GM12892 (cell line): ENCODE measurements around the gene COPZ1. TPM values are rescaled to one million over a fixed set of nuclear protein-coding genes. Genes with fewer than 3 reads are reported as not detected.
A peak's percentile ranks its signal among the peaks of the same experiment; 100 is the strongest.
"Not testable (repeated sequence)": the region's sequence is repeated elsewhere in the genome, so short reads cannot be mapped to it uniquely, and the experiment has no call there.

ENCODE experiments used
- DNase-seq: peaks from one replicate; pipeline ENCODE4 v3.0.0; 2011; ENCODE audit not compliant: insufficient read length
- FAIRE-seq: peaks from 2 replicates; lab custom pipeline; 2011; peaks lifted over from hg19 to GRCh38; lab: Jason Lieb, UNC
- POLR2A ChIP-seq: IDR thresholded peaks from 2 replicates; pipeline ENCODE4 v1.6.1; 2011; ENCODE audit warnings: low read depth, low read length, control low read depth
- POLR2AphosphoS5 ChIP-seq: IDR thresholded peaks from 2 replicates; pipeline ENCODE4 v1.6.1; 2011; ENCODE audit warnings: low read depth, low read length, control low read depth
- TAF1 ChIP-seq: IDR thresholded peaks from 2 replicates; pipeline ENCODE4 v1.6.1; 2011; ENCODE audit warnings: low read depth, mild to moderate bottlenecking, control low read depth, low read length, borderline replicate concordance
- polyA plus RNA-seq: library from polyadenylated mRNA; unstranded; fragments of >200 nt; gene quantifications from one replicate; pipeline ENCODE4 v1.2.1, GENCODE V29; 2012; ENCODE audit warnings: missing spikeins, inconsistent platforms; ENCODE audit not compliant: missing spikeins

COPZ1 gene
- 175 TPM for polyA plus RNA-seq

DNA sequence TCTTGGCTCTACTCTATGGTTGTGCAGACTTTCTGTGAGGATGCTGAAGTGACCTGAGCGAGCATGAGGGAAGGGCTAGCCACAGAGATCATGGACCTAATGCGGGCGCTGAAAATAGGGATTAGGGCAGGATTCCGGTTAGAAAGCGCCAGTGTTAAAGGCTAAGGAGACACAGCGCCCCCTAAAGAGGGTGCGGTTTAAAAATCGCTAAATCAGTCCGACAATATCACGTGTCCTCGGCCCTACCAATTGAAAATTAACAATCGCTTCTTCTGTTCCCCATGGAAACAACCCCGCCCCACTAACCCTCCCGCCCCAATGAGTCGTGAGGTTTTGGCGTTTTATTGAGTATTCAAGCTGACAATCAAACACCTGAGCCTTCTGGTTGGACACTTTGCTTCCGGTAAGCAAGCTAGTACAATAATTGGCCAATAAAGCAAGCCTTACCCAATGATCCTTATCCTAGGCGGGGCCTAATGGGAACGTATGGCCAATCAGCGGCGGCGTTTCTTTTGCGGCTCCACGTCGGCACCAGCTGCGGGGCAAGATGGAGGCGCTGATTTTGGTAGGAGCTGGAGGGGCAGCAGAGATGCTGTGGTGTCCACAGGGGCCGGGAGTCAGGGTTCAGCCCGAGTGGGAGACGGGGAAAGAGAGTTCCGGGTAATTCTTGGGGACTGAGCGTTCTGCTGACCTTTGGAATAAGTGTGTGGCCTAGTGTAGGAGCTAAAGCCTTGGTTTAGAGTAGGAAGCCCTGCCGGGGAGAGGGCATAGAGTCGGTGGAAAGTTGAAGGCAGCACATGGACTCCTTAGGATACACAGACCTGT lies at the start of gene COPZ1:
TSS of gene COPZ1 (plus strand) at position 515 of the 825 bp plus-strand sequence. CDS start at position 548, 33 bp downstream.
- DNase-seq = peak; percentile 85
- peak; percentile 89 for FAIRE-seq
- TF ChIP-seq POLR2A (peak; percentile 87), POLR2AphosphoS5 (peak; percentile 80; the same call in 1 of the 2 replicates), TAF1 (peak; percentile 91)

DNA sequence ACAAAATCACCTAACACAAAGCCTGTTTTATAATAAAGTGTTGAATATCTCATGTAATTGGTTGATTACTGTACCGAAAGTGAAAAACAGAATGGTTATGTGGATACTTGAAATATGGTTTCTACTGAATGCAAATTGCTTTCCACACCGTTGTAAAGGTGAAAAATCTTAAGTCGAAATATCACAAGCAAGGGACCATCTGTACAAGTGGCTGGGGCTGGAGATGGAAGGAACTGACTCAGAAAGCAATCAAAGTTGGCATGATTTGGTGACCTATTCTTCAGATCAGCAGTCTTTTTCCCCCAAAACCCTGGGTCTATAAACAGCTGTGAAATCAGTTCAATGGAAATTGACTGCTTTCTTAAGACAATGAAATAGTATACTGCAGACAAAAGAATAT lies 48.6 kb upstream of the COPZ1 start:
- DNase-seq (no peak), FAIRE-seq (no peak)
- no peak for TF ChIP-seq POLR2AphosphoS5

DNA sequence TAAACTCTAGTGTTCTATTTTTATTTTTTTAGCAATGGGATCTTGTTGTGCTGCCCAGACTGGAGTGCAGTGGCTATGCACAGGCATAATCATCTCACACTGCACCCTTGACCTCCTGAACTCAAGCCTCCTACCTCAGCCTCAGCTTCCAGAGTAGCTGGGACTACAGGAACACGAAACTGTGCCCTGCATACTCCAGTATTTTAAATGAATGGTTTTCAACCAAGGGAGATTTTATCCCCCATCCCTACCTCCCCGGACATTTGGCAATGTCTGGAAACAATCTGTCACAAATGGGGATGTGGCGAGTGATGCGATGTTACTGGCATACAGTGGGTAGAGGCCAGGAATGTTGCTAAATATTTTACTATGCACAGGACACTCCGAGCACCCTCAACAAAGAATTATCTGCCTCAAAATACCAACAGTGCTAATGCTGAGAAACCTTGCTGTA lies 47.1 kb upstream of the COPZ1 start:
- TF ChIP-seq POLR2A (peak; percentile 43; the same call in 1 of the 2 replicates), TAF1 (no peak), POLR2AphosphoS5 (peak; percentile 40; the same call in 1 of the 2 replicates)
- DNase-seq (no peak), FAIRE-seq (no peak)

DNA sequence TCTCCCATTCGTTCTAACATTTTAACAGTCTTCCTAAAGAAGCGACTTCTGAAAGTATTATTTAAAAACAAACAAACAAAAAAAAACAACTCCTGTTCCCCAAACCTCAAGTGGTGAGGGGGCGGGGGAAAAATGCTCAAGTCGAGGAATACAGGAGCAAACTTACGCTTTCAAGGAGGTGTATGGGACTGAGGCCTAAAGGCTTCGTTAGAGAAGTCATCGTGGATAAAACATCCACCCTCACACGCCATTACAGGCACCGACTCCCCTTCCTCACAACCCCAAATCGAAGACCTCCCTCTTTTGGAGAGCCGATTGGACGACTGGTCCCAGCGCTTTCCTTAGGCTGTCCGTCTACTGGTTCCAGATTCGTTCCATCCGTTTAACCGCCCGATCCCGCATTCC lies 45.7 kb upstream of the COPZ1 start:
- no peak for FAIRE-seq
- TF ChIP-seq POLR2AphosphoS5 = no peak
- TF ChIP-seq TAF1 = no peak
- TF ChIP-seq POLR2A = no peak
- DNase-seq = no peak

- peak; percentile 94 for FAIRE-seq
- TF ChIP-seq POLR2A = peak; percentile 90
- TF ChIP-seq TAF1 = peak; percentile 80
- peak; percentile 92 for TF ChIP-seq POLR2AphosphoS5
- peak; percentile 86 for DNase-seq
These were observed 45.1 kb upstream of the COPZ1 start, which contains the start of gene CBX5 for GRCh38 chr12:54279632-54280467. CBX5 (minus strand) TSS chr12:54280122; CDS start chr12:54257650, 22,472 bp downstream.

GRCh38 chr12:54280468-54281260 lies 44.3 kb upstream of the COPZ1 start, which contains the start of gene HNRNPA1:
HNRNPA1 (plus strand) TSS chr12:54280726; CDS start chr12:54280808, 82 bp downstream.
- peak; percentile 95 for FAIRE-seq

DNA sequence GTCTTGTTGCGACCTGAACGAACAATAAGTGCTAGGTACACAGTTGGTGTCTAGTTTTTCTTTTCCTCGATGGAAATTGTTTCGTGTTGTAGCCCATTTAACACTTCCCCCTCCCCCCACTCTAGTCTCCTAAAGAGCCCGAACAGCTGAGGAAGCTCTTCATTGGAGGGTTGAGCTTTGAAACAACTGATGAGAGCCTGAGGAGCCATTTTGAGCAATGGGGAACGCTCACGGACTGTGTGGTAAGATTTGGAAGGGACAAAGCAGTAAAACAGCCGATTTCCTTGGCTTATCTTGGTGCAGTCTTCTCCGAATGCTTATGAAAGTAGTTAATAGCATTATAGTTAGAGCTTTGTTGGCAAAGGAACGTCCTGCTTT lies 43.7 kb upstream of the COPZ1 start:
- not testable (repeated sequence) for FAIRE-seq, DNase-seq

More at GRCh38 chr12:54280468-54281260, 44.3 kb upstream of the COPZ1 start, which contains the start of gene HNRNPA1:
- peak; percentile 80 for DNase-seq
- TF ChIP-seq POLR2A = peak; percentile 99
- peak; percentile 99 for TF ChIP-seq POLR2AphosphoS5
- TF ChIP-seq TAF1 = peak; percentile 99

GRCh38 chr12:54281694-54282093 lies 43.2 kb upstream of the COPZ1 start:
- FAIRE-seq, DNase-seq: not testable (repeated sequence)

GRCh38 chr12:54282949-54283593 lies 41.9 kb upstream of the COPZ1 start:
- no peak for FAIRE-seq
- TF ChIP-seq POLR2A (peak; percentile 65), TAF1 (no peak), POLR2AphosphoS5 (peak; percentile 13)
- DNase-seq = no peak

GRCh38 chr12:54284070-54284780 lies 40.7 kb upstream of the COPZ1 start:
- not testable (repeated sequence) for DNase-seq, FAIRE-seq
